Hepatic stellate cell (primary cell): ENCODE results near the gene SLC6A7.
A peak's percentile ranks its signal among the peaks of the same experiment; 100 is the strongest.
"Not testable (repeated sequence)": the region's sequence is repeated elsewhere in the genome, so short reads cannot be mapped to it uniquely, and the experiment has no call there.

Experiments
- DNase-seq: peaks from one replicate; pipeline ENCODE4 v3.0.0; 2011; ENCODE audit warnings: low spot score

Gene SLC6A7

GRCh38 chr5:150241298-150242160, 51.7 kb downstream of the SLC6A7 start:
- DNase-seq, result no peak

- no peak for DNase-seq
These were observed 52.5 kb downstream of the SLC6A7 start for GRCh38 chr5:150242251-150242894.

GRCh38 chr5:150243590-150243989, 53.7 kb downstream of the SLC6A7 start:
- no peak for DNase-seq

GRCh38 chr5:150244209-150244608, 54.3 kb downstream of the SLC6A7 start:
- no peak for DNase-seq

GRCh38 chr5:150245111-150245789, 55.4 kb downstream of the SLC6A7 start:
- DNase-seq, result peak; percentile 95

- DNase-seq, result no peak
These were observed 55.9 kb downstream of the SLC6A7 start for GRCh38 chr5:150245808-150246207.

GRCh38 chr5:150246429-150246828, 56.6 kb downstream of the SLC6A7 start:
- DNase-seq, result no peak

- no peak for DNase-seq
These were observed 57.0 kb downstream of the SLC6A7 start for GRCh38 chr5:150246835-150247234.

GRCh38 chr5:150247726-150248125, 57.9 kb downstream of the SLC6A7 start:
- no peak for DNase-seq

GRCh38 chr5:150248493-150248892, 58.6 kb downstream of the SLC6A7 start:
- DNase-seq, result not testable (repeated sequence)

GRCh38 chr5:150248946-150249345, 59.1 kb downstream of the SLC6A7 start:
- DNase-seq, result no peak

- DNase-seq, result no peak
These were observed 59.9 kb downstream of the SLC6A7 start for GRCh38 chr5:150249744-150250143.

- DNase-seq, result no peak
These were observed 61.6 kb downstream of the SLC6A7 start for GRCh38 chr5:150251504-150251903.

- DNase-seq, result no peak
These were observed 62.6 kb downstream of the SLC6A7 start for GRCh38 chr5:150252489-150252888.

GRCh38 chr5:150253416-150254208, 63.8 kb downstream of the SLC6A7 start:
- no peak for DNase-seq

GRCh38 chr5:150254363-150254762, 64.5 kb downstream of the SLC6A7 start:
- DNase-seq, result no peak

GRCh38 chr5:150254774-150255173, 64.9 kb downstream of the SLC6A7 start:
- DNase-seq, result no peak

- DNase-seq, result no peak
These were observed 66.0 kb downstream of the SLC6A7 start for GRCh38 chr5:150255659-150256409.

- no peak for DNase-seq
These were observed 66.7 kb downstream of the SLC6A7 start for GRCh38 chr5:150256410-150257064.

- DNase-seq, result no peak
These were observed 67.6 kb downstream of the SLC6A7 start for GRCh38 chr5:150257424-150257823.

GRCh38 chr5:150258130-150258529, 68.3 kb downstream of the SLC6A7 start:
- DNase-seq, result peak; percentile 67
